MM.1S (cell line): ENCODE measurements around the gene IL2RG.

Experiments
- EZH2 ChIP-seq: fragments of 300-600 bp; sonication (generic); optimal IDR thresholded peaks from 2 replicates; pipeline ENCODE3; 2017; ENCODE audit warnings: low read depth, mild to moderate bottlenecking, antibody characterized with exemption, low read length, mixed read lengths
- TF ChIP-seq, protein P1 (sequence below): fragments of 300-600 bp; sonication (generic); IDR thresholded peaks from 2 replicates; pipeline ENCODE4 v1.5.1; 2016; ENCODE audit warnings: antibody characterized with exemption, low read length, mixed read lengths

DNA sequence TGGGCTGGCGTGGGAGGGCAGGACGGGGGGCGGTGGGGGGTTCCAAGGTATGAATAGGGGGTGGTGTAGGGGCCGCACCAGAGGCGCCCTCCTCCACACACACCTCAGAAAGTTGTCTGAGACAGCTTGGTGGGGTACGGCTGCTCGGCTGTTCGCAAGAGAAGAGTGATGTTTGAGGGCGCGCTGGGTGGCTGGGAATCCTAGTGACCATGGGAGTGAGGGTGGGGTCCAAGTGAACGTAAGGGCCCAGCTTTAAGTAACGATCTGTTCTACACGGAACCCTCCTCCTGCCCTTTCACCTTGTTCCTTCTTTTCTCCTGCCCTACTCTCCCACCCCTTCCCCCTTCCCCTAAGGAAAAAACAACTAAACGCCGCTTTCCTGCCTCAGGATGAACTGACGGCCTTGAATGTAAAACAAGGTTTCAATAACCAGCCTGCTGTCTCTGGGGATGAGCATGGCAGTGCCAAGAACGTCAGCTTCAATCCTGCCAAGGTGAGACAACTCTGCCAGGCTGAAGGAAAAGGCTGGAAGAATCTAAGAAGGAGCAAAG, 7.7 kb upstream of the IL2RG start:
- TF ChIP-seq, protein P1, sequence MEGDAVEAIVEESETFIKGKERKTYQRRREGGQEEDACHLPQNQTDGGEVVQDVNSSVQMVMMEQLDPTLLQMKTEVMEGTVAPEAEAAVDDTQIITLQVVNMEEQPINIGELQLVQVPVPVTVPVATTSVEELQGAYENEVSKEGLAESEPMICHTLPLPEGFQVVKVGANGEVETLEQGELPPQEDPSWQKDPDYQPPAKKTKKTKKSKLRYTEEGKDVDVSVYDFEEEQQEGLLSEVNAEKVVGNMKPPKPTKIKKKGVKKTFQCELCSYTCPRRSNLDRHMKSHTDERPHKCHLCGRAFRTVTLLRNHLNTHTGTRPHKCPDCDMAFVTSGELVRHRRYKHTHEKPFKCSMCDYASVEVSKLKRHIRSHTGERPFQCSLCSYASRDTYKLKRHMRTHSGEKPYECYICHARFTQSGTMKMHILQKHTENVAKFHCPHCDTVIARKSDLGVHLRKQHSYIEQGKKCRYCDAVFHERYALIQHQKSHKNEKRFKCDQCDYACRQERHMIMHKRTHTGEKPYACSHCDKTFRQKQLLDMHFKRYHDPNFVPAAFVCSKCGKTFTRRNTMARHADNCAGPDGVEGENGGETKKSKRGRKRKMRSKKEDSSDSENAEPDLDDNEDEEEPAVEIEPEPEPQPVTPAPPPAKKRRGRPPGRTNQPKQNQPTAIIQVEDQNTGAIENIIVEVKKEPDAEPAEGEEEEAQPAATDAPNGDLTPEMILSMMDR = no peak
- TF ChIP-seq EZH2 = no peak
